ENCODE data around the gene CTCFL. TPM values are rescaled to one million over a fixed set of nuclear protein-coding genes. Genes with fewer than 3 reads are reported as not detected.
"Not testable (repeated sequence)": the region's sequence is repeated elsewhere in the genome, so short reads cannot be mapped to it uniquely, and the experiment has no call there.

CTCFL gene
- total RNA-seq, 2 donors from 2014 or later: not detected

DNA sequence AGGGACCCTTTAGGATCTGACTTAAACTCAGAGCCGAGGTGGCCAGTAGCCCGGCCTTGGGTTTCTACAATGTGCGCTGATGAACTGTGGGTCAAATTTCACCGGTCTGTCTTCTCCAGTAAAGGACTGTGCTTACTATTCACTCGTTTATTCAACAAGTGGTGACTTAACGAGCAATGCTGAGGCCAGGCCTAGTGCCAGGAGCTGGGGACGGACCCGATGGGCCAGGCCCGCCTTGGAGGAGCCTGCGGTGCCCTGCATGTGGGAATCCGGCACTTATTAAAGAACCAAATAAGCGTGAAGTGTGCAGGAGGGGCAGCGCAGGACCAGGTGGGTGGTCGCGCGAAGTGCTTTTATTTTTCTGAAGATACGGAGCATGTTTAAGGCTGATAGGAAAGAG lies 24.0 kb downstream of the CTCFL start:
- ATAC-seq (no peak), DNase-seq (ENCODE audit: low spot score) (no peak)
- H3K4me3 Mint-ChIP-seq: no peak overlapping the region
- no peak overlapping the region for H3K27ac Mint-ChIP-seq
- H3K36me3 Mint-ChIP-seq: no peaks in the 10 kb centered on the region
- peaks cover 4 to 6% of the 10 kb centered on the region in 2 donors for H3K4me1 Mint-ChIP-seq (ENCODE audit: low read depth in 2 of 2)
- H3K27me3 Mint-ChIP-seq: peaks cover 36 to 59% of the 10 kb centered on the region in 2 donors
- H3K9me3 Mint-ChIP-seq: no peaks in the 10 kb centered on the region

DNA sequence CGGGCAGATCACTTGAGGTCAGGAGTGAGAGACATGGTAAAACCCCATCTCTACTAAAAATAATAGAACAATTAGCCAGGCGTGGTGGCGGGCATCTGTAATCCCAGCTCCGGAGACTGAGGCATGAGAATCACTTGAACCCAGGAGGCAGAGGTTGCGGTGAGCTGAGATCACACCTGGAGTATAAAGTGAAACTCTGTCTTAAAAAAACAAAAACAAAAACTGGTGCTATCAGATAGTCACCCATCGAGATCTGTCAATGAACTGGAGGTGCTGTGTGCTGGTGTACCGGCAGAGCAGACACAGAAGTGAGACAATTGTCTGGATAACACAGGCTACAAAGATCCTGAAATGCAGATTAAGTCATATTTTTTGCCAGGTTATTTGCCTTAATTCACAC lies 24.7 kb downstream of the CTCFL start:
- Mint-ChIP-seq H3K27me3 (peaks cover 35 to 53% of the 10 kb centered on the region in 2 donors), H3K27ac (no peak overlapping the region), H3K4me3 (no peak overlapping the region), H3K36me3 (no peaks in the 10 kb centered on the region), H3K4me1 (ENCODE audit: low read depth in 2 of 2) (peaks cover 6 to 8% of the 10 kb centered on the region in 2 donors), H3K9me3 (no peaks in the 10 kb centered on the region)
- no peak for DNase-seq (ENCODE audit: low spot score)
- ATAC-seq: no peak

DNA sequence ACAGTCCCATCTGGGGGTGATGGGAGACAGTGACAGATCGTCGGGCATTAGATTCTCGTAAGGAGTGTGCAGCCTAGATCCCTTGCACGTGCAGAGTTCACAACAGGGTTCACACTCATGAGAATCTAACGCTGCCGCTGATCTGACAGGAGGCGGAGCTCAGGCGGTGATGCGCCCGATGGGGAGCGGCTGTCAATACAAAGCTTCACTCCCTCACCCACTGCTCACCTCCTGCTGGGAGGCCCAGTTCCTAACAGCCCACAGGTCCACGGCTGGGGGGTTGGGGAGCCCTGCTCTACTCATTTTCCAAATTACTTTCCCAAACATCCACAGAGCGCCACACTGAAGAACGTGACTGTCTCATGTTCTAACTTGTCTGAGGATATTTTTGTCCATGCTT lies 25.3 kb downstream of the CTCFL start:
- Mint-ChIP-seq H3K9me3 (no peaks in the 10 kb centered on the region), H3K27ac (no peak overlapping the region), H3K4me1 (ENCODE audit: low read depth in 2 of 2) (peaks cover 10 to 12% of the 10 kb centered on the region in 2 donors), H3K4me3 (no peak overlapping the region), H3K27me3 (peaks cover 37 to 53% of the 10 kb centered on the region in 2 donors), H3K36me3 (no peaks in the 10 kb centered on the region)
- ATAC-seq (no peak), DNase-seq (ENCODE audit: low spot score) (no peak)

GRCh38 chr20:57498425-57499400 lies 26.2 kb downstream of the CTCFL start:
- H3K4me3 Mint-ChIP-seq: no peak overlapping the region

GRCh38 chr20:57496592-57496991 lies 28.3 kb downstream of the CTCFL start:
- H3K36me3 Mint-ChIP-seq: no peaks in the 10 kb centered on the region
- H3K27me3 Mint-ChIP-seq: peaks cover 24 to 33% of the 10 kb centered on the region in 2 donors
- peaks cover 10 to 12% of the 10 kb centered on the region in 2 donors for H3K4me1 Mint-ChIP-seq (ENCODE audit: low read depth in 2 of 2)
- no peaks in the 10 kb centered on the region for H3K9me3 Mint-ChIP-seq
- H3K27ac Mint-ChIP-seq: no peak overlapping the region
- ATAC-seq (no peak), DNase-seq (ENCODE audit: low spot score) (no peak)
- no peak overlapping the region for H3K4me3 Mint-ChIP-seq

More at GRCh38 chr20:57498425-57499400, 26.2 kb downstream of the CTCFL start:
- ATAC-seq (peak; percentile 53 to 70), DNase-seq (ENCODE audit: low spot score) (no peak)
- H3K4me1 Mint-ChIP-seq (ENCODE audit: low read depth in 2 of 2): peaks cover 10 to 12% of the 10 kb centered on the region in 2 donors
- H3K36me3 Mint-ChIP-seq: no peaks in the 10 kb centered on the region
- H3K27me3 Mint-ChIP-seq: peaks cover 37 to 53% of the 10 kb centered on the region in 2 donors
- no peak overlapping the region for H3K27ac Mint-ChIP-seq
- no peaks in the 10 kb centered on the region for H3K9me3 Mint-ChIP-seq

DNA sequence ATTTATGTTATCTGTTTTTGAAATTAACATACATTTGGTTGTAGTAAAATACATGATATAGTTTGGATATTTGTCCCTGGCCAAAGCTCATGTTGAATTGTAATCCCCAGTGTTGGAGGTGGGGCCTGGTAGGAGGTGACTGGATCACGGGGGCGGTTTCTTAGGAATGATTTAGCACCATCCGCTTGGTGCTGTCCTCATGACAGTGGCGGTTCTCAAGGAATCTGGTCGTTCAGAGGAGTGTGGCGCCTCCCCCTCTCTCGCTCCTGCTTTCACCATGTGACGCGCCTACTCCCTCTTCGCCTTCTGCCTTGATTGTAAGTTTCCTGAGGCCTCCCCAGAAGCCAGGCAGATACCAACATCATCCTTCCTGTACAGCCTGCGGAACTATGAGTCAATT lies 29.0 kb downstream of the CTCFL start:
- H3K4me1 Mint-ChIP-seq (ENCODE audit: low read depth in 2 of 2): peaks cover 10 to 12% of the 10 kb centered on the region in 2 donors
- DNase-seq (ENCODE audit: low spot score) (no peak), ATAC-seq (no peak)
- no peaks in the 10 kb centered on the region for H3K9me3 Mint-ChIP-seq
- H3K4me3 Mint-ChIP-seq: no peak overlapping the region
- H3K36me3 Mint-ChIP-seq: no peaks in the 10 kb centered on the region
- peaks cover 20 to 28% of the 10 kb centered on the region in 2 donors for H3K27me3 Mint-ChIP-seq
- no peak overlapping the region for H3K27ac Mint-ChIP-seq

DNA sequence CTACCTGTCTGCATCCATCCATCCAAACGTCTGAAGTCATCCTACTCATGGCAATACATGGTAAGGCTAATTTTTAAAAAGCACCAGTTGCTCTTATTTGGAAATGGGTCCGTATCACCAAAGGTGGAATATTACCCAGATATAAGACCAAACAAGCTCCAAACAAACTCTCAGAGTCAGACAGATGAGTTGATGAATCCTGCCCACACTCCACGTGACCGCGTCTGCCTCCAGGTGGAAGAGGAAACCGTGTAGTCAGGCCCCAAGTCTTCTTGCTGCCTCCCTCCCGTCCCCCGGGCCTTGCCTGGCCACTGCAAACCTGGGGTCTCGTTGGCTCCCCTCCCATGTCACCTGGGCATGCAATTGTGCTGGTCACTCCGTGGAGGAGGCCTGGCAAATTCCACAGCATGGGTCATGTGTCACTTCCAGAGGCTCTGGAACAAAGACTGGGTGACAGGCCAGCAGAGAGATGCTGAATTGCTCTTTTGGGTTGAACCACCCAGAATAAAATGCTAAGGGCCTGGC lies 31.8 kb downstream of the CTCFL start:
- DNase-seq (ENCODE audit: low spot score) (no peak), ATAC-seq (no peak)
- H3K27ac Mint-ChIP-seq: no peak overlapping the region
- H3K27me3 Mint-ChIP-seq: peaks cover 25 to 26% of the 10 kb centered on the region in 2 donors
- H3K36me3 Mint-ChIP-seq: no peaks in the 10 kb centered on the region
- H3K9me3 Mint-ChIP-seq: no peaks in the 10 kb centered on the region
- peaks cover 5 to 6% of the 10 kb centered on the region in 2 donors for H3K4me1 Mint-ChIP-seq (ENCODE audit: low read depth in 2 of 2)
- no peak overlapping the region for H3K4me3 Mint-ChIP-seq

DNA sequence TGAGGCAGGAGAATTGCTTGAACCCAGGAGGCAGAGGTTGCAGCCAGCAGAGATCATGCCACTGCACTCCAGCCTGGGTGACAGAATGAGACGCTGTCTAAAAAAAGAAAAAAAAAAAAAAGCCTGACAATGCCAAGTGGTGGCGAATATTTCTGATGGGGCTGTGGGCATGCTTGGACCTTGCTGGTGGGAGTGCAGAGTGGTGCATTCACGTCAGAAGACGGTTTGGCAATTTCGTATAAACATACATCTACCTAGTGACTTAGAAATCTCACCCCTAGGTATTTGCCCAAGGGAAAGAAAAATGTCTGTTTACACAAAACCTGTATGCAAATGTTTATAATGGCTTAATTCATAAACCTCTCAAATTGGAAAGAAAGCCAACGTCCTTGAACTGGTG lies 33.6 kb downstream of the CTCFL start:
- Mint-ChIP-seq H3K27me3 (peaks cover 13 to 20% of the 10 kb centered on the region in 2 donors), H3K9me3 (no peaks in the 10 kb centered on the region), H3K27ac (no peak overlapping the region), H3K36me3 (no peaks in the 10 kb centered on the region), H3K4me3 (no peak overlapping the region), H3K4me1 (ENCODE audit: low read depth in 2 of 2) (peaks cover 5% of the 10 kb centered on the region in 2 donors)
- DNase-seq (ENCODE audit: low spot score) (no peak), ATAC-seq (no peak)

- not testable (repeated sequence) for DNase-seq (ENCODE audit: low spot score); H3K4me3 Mint-ChIP-seq; H3K4me1 Mint-ChIP-seq (ENCODE audit: low read depth in 2 of 2); H3K9me3 Mint-ChIP-seq; ATAC-seq; H3K36me3 Mint-ChIP-seq; H3K27ac Mint-ChIP-seq
- H3K27me3 Mint-ChIP-seq: peaks cover 10 to 17% of the 10 kb centered on the region in 2 donors
These were observed 36.7 kb downstream of the CTCFL start for GRCh38 chr20:57488277-57488676.

DNA sequence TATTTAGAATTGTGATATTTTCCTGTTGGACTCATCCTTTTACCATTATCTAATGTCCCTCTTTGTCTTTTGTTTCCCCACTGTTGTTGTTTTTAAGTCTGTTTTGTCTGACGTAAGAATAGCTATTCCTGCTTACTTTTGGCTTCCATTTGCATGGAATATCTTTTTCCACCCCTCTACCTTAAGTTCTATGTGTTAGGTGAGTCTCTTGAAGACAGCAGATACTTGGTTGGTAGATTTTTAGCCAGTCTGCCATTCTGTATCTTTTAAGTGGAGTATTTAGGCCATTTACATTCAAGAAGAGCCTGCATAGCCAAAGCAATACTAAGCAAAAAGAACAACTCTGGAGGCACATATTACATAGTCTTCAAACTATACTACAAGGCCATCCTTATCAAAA lies 39.2 kb downstream of the CTCFL start:
- H3K4me3 Mint-ChIP-seq: no peak overlapping the region
- H3K27ac Mint-ChIP-seq: no peak overlapping the region
- H3K36me3 Mint-ChIP-seq: no peaks in the 10 kb centered on the region
- H3K4me1 Mint-ChIP-seq (ENCODE audit: low read depth in 2 of 2): peaks cover 4 to 6% of the 10 kb centered on the region in 2 donors
- peaks cover 10 to 20% of the 10 kb centered on the region in 2 donors for H3K27me3 Mint-ChIP-seq
- H3K9me3 Mint-ChIP-seq: no peaks in the 10 kb centered on the region
- no peak for DNase-seq (ENCODE audit: low spot score)
- ATAC-seq: no peak

GRCh38 chr20:57484772-57485171 lies 40.2 kb downstream of the CTCFL start:
- ATAC-seq: no peak
- Mint-ChIP-seq H3K27me3 (peaks cover 10 to 20% of the 10 kb centered on the region in 2 donors), H3K27ac (no peak overlapping the region), H3K36me3 (no peaks in the 10 kb centered on the region), H3K4me3 (no peak overlapping the region), H3K9me3 (no peaks in the 10 kb centered on the region), H3K4me1 (ENCODE audit: low read depth in 2 of 2) (peaks cover 4 to 6% of the 10 kb centered on the region in 2 donors)
- no peak for DNase-seq (ENCODE audit: low spot score)

DNA sequence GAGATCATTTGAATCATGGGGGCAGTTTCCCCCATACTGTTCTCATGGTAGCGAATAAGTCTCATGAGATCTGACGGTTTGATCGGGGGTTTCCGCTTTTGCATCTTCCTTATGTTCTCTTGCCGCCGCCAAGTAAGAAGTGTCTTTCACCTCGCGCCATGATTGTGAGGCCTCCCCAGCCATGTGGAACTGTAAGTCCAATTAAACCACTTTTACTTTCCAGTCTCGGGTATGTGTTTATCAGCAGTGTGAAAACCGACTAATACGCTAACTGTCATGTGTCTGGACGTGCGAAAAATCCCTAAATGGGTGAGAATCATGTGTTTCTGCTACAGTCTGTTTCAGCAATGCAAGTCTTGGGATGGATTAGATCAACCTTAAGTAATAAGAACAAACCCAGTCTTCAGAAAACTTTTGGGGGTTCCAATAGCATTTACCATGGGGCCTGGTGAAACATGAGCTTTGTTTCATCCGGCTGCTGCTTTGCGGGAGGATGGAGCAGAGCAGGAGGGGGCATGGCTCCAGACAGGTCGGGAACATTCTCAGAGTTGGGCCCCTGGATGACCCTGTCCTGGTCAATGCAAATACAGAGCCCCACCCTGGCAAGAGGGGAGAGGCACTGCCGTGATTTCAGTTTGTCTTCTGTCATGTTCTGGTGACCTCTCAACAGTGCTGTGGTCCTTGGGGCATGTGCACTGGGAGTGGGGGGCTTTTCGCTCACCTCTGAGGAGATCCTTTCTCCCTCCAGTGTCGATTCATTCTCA lies 41.5 kb downstream of the CTCFL start:
- Mint-ChIP-seq H3K9me3 (no peaks in the 10 kb centered on the region), H3K4me3 (no peak overlapping the region), H3K36me3 (no peaks in the 10 kb centered on the region), H3K4me1 (ENCODE audit: low read depth in 2 of 2) (peaks cover 4 to 6% of the 10 kb centered on the region in 2 donors), H3K27ac (no peak overlapping the region), H3K27me3 (peaks cover 4 to 17% of the 10 kb centered on the region in 2 donors)
- DNase-seq (ENCODE audit: low spot score) (no peak), ATAC-seq (peak in 1 of 2 donors; percentile 65)

DNA sequence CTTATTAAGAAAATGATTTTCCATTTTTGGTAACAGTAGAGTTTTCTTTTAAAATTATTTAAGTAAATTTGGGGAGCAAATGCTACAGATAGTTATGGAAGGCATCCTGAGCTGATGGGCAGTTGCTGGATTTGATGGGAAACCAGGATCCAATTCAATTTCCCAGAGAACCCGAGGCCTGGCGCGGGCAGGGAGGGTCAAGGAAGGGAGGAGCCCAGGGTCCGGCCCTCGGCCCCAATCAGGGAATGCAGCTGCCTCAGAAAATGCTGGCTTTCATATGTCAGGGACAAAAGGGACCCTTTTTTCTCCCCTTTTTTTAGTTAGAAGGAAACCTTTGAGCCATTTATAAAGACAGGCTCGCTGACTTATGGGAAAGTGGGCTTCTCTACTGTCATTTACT lies 42.1 kb downstream of the CTCFL start:
- Mint-ChIP-seq H3K27ac (no peak overlapping the region), H3K9me3 (no peaks in the 10 kb centered on the region), H3K36me3 (no peaks in the 10 kb centered on the region), H3K4me3 (no peak overlapping the region), H3K4me1 (ENCODE audit: low read depth in 2 of 2) (peaks cover 4 to 6% of the 10 kb centered on the region in 2 donors), H3K27me3 (peaks cover 0 to 17% of the 10 kb centered on the region in 2 donors)
- no peak for DNase-seq (ENCODE audit: low spot score)
- no peak for ATAC-seq
